DND-41 (cell line): Measurements from ENCODE around the gene MACF1.

Experiments used
- ATAC-seq: fragments of 200-7000 bp; cut with Tn5 transposase; 3 replicates; pipeline ENCODE4 v1.9.1; 2021; ENCODE audit warnings: low read depth; ENCODE audit not compliant: insufficient read depth
- DNase-seq: peaks from one replicate; pipeline ENCODE4 v3.0.0-alpha.2; 2020
- H2AFZ ChIP-seq: 2 replicates; pipeline ENCODE4 v1.6.0; 2012; ENCODE audit warnings: low read depth, low read length
- H3K27ac ChIP-seq: 2 replicates; pipeline ENCODE4 v1.5.1; 2012; ENCODE audit warnings: low read length, inconsistent platforms
- H3K27me3 ChIP-seq: fragments of 200-600 bp; sonication (generic); 2 replicates; pipeline ENCODE4 v1.6.0; 2012; ENCODE audit warnings: low read length, mild to moderate bottlenecking, inconsistent platforms; ENCODE audit not compliant: insufficient read depth, poor library complexity
- H3K36me3 ChIP-seq: 2 replicates; pipeline ENCODE4 v1.5.1; 2012; ENCODE audit warnings: low read length, inconsistent platforms; ENCODE audit not compliant: insufficient read depth
- H3K4me1 ChIP-seq: 2 replicates; pipeline ENCODE4 v1.5.1; 2012; ENCODE audit warnings: mild to moderate bottlenecking, low read length; ENCODE audit not compliant: insufficient read depth
- H3K4me2 ChIP-seq: 2 replicates; pipeline ENCODE4 v1.6.0; 2012; ENCODE audit warnings: mild to moderate bottlenecking, moderate library complexity, low read length, inconsistent platforms; ENCODE audit not compliant: insufficient read depth
- H3K4me3 ChIP-seq, 2 experiments: fragments of 200-600 bp in 1 of 2; shearing (Covaris generic) in 1 of 2; 2 replicates each; pipeline ENCODE4 v1.5.1; 2012 to 2016; ENCODE audit warnings: inconsistent platforms in 2 of 2, low read length in 2 of 2, mild to moderate bottlenecking in 2 of 2, low read depth in 1 of 2, moderate library complexity in 1 of 2
- H3K79me2 ChIP-seq: 2 replicates; pipeline ENCODE4 v1.6.0; 2012; ENCODE audit warnings: low read length, inconsistent platforms; ENCODE audit not compliant: insufficient read depth
- H3K9ac ChIP-seq: 2 replicates; pipeline ENCODE4 v1.6.0; 2012; ENCODE audit warnings: low read depth, mild to moderate bottlenecking, inconsistent platforms, low read length, moderate library complexity
- H3K9me3 ChIP-seq: 2 replicates; pipeline ENCODE4 v1.5.1; 2012; ENCODE audit warnings: low read length, moderate library complexity, mild to moderate bottlenecking, inconsistent platforms; ENCODE audit not compliant: insufficient read depth, severe bottlenecking
- H4K20me1 ChIP-seq: 2 replicates; pipeline ENCODE4 v1.6.0; 2012; ENCODE audit warnings: low read length; ENCODE audit not compliant: insufficient read depth
- CTCF ChIP-seq: IDR thresholded peaks from 2 replicates; pipeline ENCODE4 v1.5.1; 2012; ENCODE audit warnings: borderline replicate concordance, low read length, moderate library complexity, mild to moderate bottlenecking; ENCODE audit not compliant: poor library complexity, severe bottlenecking; ENCODE audit errors: extremely low read depth
- EZH2 ChIP-seq: IDR thresholded peaks from 3 replicates; pipeline ENCODE4 v1.6.1; 2012; ENCODE audit warnings: borderline replicate concordance, low read depth, mild to moderate bottlenecking, moderate library complexity, low read length, inconsistent platforms; ENCODE audit not compliant: severe bottlenecking

MACF1 gene

GRCh38 chr1:39368045-39368444 is 163.6 kb downstream of the MACF1 start:
- no peak for ATAC-seq
- Histone ChIP-seq H3K9ac (no peak overlapping the region), H3K4me2 (no peak overlapping the region), H3K36me3 (peaks cover 65% of the 10 kb centered on the region), H3K79me2 (no peaks in the 10 kb centered on the region), H3K9me3 (no peaks in the 10 kb centered on the region), H2AFZ (no peak overlapping the region), H3K27ac (no peak overlapping the region), H3K27me3 (no peaks in the 10 kb centered on the region), H4K20me1 (no peaks in the 10 kb centered on the region), H3K4me1 (no peaks in the 10 kb centered on the region), H3K4me3 (no peak overlapping the region)
- TF ChIP-seq EZH2 (no peak), CTCF (no peak)
- no peak for DNase-seq

- H4K20me1 ChIP-seq: no peaks in the 10 kb centered on the region
- H3K4me2 ChIP-seq: no peak overlapping the region
- no peak overlapping the region for H2AFZ ChIP-seq
- H3K27ac ChIP-seq: no peak overlapping the region
- no peak overlapping the region for H3K9ac ChIP-seq
- peaks cover 59% of the 10 kb centered on the region for H3K36me3 ChIP-seq
- TF ChIP-seq EZH2 (no peak), CTCF (no peak)
- no peaks in the 10 kb centered on the region for H3K79me2 ChIP-seq
- no peak for DNase-seq
- no peaks in the 10 kb centered on the region for H3K27me3 ChIP-seq
- no peaks in the 10 kb centered on the region for H3K4me1 ChIP-seq
- H3K4me3 ChIP-seq: no peak overlapping the region
- ATAC-seq: no peak
- H3K9me3 ChIP-seq: no peaks in the 10 kb centered on the region
Observed at GRCh38 chr1:39369565-39369964, 165.1 kb downstream of the MACF1 start.

- ATAC-seq: no peak
- Histone ChIP-seq H3K36me3 (peaks cover 59% of the 10 kb centered on the region), H3K4me1 (no peaks in the 10 kb centered on the region), H4K20me1 (no peaks in the 10 kb centered on the region), H2AFZ (no peak overlapping the region), H3K9me3 (no peaks in the 10 kb centered on the region), H3K4me2 (no peak overlapping the region), H3K27me3 (no peaks in the 10 kb centered on the region), H3K27ac (no peak overlapping the region), H3K9ac (no peak overlapping the region), H3K4me3 (no peak overlapping the region), H3K79me2 (no peaks in the 10 kb centered on the region)
- TF ChIP-seq CTCF (no peak), EZH2 (no peak)
- no peak for DNase-seq
Observed at GRCh38 chr1:39370602-39371001, 166.1 kb downstream of the MACF1 start.

GRCh38 chr1:39372105-39372504 is 167.6 kb downstream of the MACF1 start:
- H3K9ac ChIP-seq: no peak overlapping the region
- no peak overlapping the region for H3K4me3 ChIP-seq
- no peak for ATAC-seq
- no peak overlapping the region for H2AFZ ChIP-seq
- TF ChIP-seq EZH2 (no peak), CTCF (no peak)
- H3K27me3 ChIP-seq: no peaks in the 10 kb centered on the region
- no peak overlapping the region for H3K4me2 ChIP-seq
- H4K20me1 ChIP-seq: no peaks in the 10 kb centered on the region
- H3K36me3 ChIP-seq: peaks cover 58% of the 10 kb centered on the region
- no peaks in the 10 kb centered on the region for H3K9me3 ChIP-seq
- H3K79me2 ChIP-seq: no peaks in the 10 kb centered on the region
- H3K4me1 ChIP-seq: no peaks in the 10 kb centered on the region
- no peak for DNase-seq
- H3K27ac ChIP-seq: no peak overlapping the region
